Left cardiac atrium (tissue), 4 donors: ENCODE measurements around the gene TMEM175. TPM values are rescaled to one million over a fixed set of nuclear protein-coding genes. Genes with fewer than 3 reads are reported as not detected.
A peak's percentile ranks its signal among the peaks of the same experiment; 100 is the strongest.

Experiments
- ATAC-seq, 2 donors: fragments of 200-7000 bp; cut with Tn5 transposase; one replicate each; pipeline ENCODE4 v1.9.1; 2020; ENCODE audit warnings: mild to moderate bottlenecking in 2 of 2, moderate library complexity in 2 of 2
- DNase-seq: peaks from one replicate; pipeline ENCODE4 v3.0.0-alpha.2; 2020
- intact Hi-C, 2 donors: fragments of 100-400 bp; cut with DNase I; formaldehyde crosslinking; loops; one replicate each; pipeline versions ENCODE4 v1.14.1 to v1.15.1; 2022 to 2023
- total RNA-seq, 2 donors: library from RNA; stranded (reverse); fragmentation: NEBNext Ultra II Directional; extraction: Animal tissue kit (Norgen Biotek cat#: 25700); gene quantifications; one replicate each; pipeline ENCODE4 v1.2.1, GENCODE V29; 2021
- donor health status: DM: no; HTN: yes; CAD: no.
- donor health status: DM: no; HTN: yes; CAD: no; lungs with severe emphysema.
- donor health status: DM: yes; HTN: yes; CAD: no.
- donor health status: Dilated cardiomyopathy.

TMEM175 gene
- total RNA-seq, 2 donors from 2014 or later, result 17.9 to 20.7 TPM

GRCh38 chr4:896630-897029, 35.6 kb upstream of the TMEM175 start:
- no peak for DNase-seq
- intact Hi-C loops, result no loop called here
- ATAC-seq, result no peak

GRCh38 chr4:898123-898522, 34.1 kb upstream of the TMEM175 start:
- DNase-seq (no peak), ATAC-seq (no peak)
- intact Hi-C loops, result no loop called here

GRCh38 chr4:898869-899555, 33.2 kb upstream of the TMEM175 start:
- ATAC-seq (no peak), DNase-seq (no peak)
- intact Hi-C loops, result no loop called here

GRCh38 chr4:899556-899906, 32.7 kb upstream of the TMEM175 start:
- no peak for ATAC-seq
- intact Hi-C loops, result no loop called here

GRCh38 chr4:900073-900472, 32.2 kb upstream of the TMEM175 start:
- intact Hi-C loops, result no loop called here

More at GRCh38 chr4:899556-899906, 32.7 kb upstream of the TMEM175 start:
- no peak for DNase-seq

GRCh38 chr4:900721-901120, 31.5 kb upstream of the TMEM175 start:
- intact Hi-C loops, result no loop called here
- no peak for DNase-seq
- ATAC-seq, result no peak

More at GRCh38 chr4:900073-900472, 32.2 kb upstream of the TMEM175 start:
- DNase-seq, result no peak
- ATAC-seq, result no peak

- DNase-seq (no peak), ATAC-seq (no peak)
- intact Hi-C loops, result no loop called here
These were observed 30.9 kb upstream of the TMEM175 start for GRCh38 chr4:901192-901910.

- DNase-seq (no peak), ATAC-seq (no peak)
- intact Hi-C loops, result no loop called here
These were observed 28.9 kb upstream of the TMEM175 start for GRCh38 chr4:903066-904046.

GRCh38 chr4:905485-906338, 26.5 kb upstream of the TMEM175 start:
- intact Hi-C loops, result no loop called here
- no peak for ATAC-seq
- no peak for DNase-seq

- DNase-seq, result no peak
- intact Hi-C loops, result no loop called here
- ATAC-seq, result no peak
These were observed 25.7 kb upstream of the TMEM175 start for GRCh38 chr4:906339-907102.

GRCh38 chr4:907103-907400, 25.2 kb upstream of the TMEM175 start:
- DNase-seq, result no peak
- ATAC-seq, result no peak
- intact Hi-C loops, result no loop called here

- no peak for DNase-seq
- intact Hi-C loops, result no loop called here
- no peak for ATAC-seq
These were observed 24.4 kb upstream of the TMEM175 start for GRCh38 chr4:907691-908425.

GRCh38 chr4:909131-909571, 23.1 kb upstream of the TMEM175 start:
- ATAC-seq, result no peak
- intact Hi-C loops, result no loop called here
- DNase-seq, result peak; percentile 10

- intact Hi-C loops, result no loop called here
- ATAC-seq (no peak), DNase-seq (no peak)
These were observed 22.4 kb upstream of the TMEM175 start for GRCh38 chr4:909821-910220.

- intact Hi-C loops, result no loop called here
- no peak for ATAC-seq
- no peak for DNase-seq
These were observed 21.7 kb upstream of the TMEM175 start for GRCh38 chr4:910366-911091.

GRCh38 chr4:911221-911751, 21.0 kb upstream of the TMEM175 start:
- no peak for ATAC-seq
- intact Hi-C loops, result no loop called here
- DNase-seq, result no peak
